ENCODE measurements around the gene TUBGCP6. TPM values are rescaled to one million over a fixed set of nuclear protein-coding genes. Genes with fewer than 3 reads are reported as not detected.
"Not testable (repeated sequence)": the region's sequence is repeated elsewhere in the genome, so short reads cannot be mapped to it uniquely, and the experiment has no call there.

TUBGCP6 gene
- total RNA-seq, 2 donors from 2014 or later = 26.3 to 31.6 TPM

DNA sequence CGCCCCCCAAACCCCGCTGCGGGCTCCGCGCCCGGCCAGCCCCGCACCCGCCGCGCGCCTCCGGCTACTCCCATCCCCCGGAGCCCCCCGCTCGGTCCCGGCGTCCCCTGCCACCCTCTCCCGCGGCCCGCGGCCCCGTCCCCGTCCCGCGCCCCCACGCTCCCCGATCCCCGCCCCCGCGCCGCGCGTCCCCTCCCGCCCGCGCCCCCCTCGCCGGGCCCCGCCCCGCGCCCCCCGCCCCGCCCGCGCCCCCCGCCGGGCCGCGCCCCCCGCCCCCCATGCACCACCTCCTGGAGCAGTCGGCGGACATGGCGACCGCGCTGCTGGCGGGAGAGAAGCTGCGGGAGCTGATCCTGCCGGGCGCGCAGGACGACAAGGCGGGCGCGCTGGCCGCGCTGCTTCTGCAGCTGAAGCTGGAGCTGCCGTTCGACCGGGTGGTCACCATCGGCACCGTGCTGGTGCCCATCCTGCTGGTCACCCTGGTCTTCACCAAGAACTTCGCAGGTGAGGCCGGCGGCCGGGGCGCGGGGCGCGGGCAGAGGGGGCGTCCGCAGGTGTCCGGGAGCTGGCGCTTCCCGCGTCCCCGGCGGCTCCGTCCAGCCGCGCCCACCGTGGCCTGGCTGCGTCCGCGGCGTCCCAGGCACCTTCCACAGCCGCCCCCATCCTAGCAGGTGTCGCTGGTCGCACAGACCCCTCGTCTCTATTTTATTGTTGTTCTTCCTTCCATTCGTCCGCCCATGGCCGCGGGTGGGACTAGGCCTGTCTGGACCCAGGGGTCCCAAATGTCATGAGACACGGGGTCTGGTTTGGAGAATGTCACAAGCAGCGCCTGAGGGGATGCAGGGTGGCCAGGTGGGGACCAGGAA is 74.1 kb downstream of the TUBGCP6 start, which contains the start of gene PANX2:
Gene PANX2 (plus strand): TSS at position 279 of the 866 bp plus-strand sequence. CDS start 0 bp downstream, at position 279.
- intact Hi-C loops (cut with DNase I, micrococcal nuclease) = no loop called here
- DNase-seq (no peak), ATAC-seq (no peak)

DNA sequence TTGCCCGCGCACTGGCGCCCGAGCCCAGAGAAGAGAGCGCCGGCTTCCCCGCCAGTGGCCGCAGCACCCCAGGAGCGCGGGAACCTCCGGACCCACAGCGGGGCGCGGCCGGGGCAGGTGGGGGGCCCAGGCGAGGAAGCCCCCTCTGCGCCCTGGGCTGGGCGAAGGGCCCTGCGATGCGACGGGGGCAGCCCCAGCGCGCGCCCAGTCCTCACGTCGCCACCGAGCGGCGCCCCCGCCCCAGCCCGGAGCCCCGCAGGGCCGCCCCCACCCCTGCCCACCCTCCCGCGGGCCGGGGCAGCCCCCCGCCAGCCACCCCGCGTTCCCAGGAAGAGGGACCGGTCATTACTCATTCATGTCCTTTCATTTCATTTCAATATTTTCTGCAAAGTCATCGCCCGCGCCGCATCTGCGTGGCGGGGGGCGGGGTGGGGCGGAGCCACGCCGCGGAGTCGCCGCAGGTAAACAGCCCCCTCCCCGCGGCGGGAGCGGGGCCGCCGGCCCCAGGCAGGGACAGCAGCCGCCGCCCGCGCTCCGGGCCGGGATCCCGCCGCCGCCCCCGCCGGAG is 75.0 kb downstream of the TUBGCP6 start:
- DNase-seq (no peak), ATAC-seq (no peak)
- intact Hi-C loops (cut with DNase I, micrococcal nuclease) = no loop called here

DNA sequence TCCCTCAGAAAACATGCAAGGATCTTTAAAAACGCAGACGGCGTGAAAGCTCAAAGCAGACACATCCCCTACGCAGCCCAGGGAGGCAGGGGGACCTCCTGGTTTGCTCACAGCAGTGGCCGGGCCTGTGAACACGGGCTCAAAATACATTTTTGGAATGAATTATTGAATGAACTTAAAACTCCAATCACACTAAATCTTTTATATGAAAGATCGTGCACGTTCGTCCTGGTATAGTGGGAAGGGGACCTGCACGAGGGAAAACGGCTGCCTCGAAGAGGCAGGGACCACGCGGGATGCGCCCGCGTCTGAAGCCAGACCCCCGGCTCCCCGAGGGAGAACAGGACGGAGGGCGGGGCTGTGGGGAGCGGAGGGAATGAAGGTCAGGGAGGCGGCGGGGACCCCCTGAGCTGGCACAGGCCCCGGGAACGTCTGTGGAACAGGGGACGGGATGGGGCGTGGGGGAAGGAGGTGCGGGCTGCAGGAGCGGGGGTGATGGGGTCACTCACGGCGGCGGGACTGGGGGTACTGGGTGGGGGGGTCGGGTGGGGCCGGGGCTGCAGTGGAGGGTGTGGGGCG is 75.6 kb downstream of the TUBGCP6 start:
- intact Hi-C loops (cut with DNase I, micrococcal nuclease) = no loop called here
- no peak for ATAC-seq
- DNase-seq = no peak

DNA sequence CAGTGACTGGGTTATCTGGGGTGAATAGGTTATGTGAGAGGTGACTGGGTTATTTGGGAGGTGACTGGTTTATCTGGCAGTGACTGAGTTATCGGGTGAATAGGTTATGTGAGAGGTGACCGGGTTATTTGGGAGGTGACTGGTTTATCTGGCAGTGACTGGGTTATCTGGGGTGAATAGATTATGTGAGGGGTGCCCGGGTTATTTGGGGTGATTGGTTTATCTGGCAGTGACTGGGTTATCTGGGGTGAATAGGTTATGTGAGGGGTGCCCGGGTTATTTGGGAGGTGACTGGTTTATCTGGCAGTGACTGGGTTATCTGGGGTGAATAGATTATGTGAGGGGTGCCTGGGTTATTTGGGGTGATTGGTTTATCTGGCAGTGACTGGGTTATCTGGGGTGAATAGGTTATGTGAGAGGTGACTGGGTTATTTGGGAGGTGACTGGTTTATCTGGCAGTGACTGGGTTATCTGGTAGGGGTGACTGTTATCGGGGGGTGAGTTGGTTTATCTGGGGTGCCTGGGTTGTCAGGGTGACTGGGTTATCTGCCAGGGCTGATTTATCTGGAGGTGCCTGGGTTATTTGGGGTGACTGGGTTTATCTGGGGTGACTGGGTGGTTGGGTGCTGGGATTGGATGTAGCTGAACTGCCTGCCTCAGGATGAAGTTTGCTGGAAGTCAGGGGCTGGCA is 76.2 kb downstream of the TUBGCP6 start:
- intact Hi-C loops (cut with DNase I, micrococcal nuclease); DNase-seq; ATAC-seq: not testable (repeated sequence)

DNA sequence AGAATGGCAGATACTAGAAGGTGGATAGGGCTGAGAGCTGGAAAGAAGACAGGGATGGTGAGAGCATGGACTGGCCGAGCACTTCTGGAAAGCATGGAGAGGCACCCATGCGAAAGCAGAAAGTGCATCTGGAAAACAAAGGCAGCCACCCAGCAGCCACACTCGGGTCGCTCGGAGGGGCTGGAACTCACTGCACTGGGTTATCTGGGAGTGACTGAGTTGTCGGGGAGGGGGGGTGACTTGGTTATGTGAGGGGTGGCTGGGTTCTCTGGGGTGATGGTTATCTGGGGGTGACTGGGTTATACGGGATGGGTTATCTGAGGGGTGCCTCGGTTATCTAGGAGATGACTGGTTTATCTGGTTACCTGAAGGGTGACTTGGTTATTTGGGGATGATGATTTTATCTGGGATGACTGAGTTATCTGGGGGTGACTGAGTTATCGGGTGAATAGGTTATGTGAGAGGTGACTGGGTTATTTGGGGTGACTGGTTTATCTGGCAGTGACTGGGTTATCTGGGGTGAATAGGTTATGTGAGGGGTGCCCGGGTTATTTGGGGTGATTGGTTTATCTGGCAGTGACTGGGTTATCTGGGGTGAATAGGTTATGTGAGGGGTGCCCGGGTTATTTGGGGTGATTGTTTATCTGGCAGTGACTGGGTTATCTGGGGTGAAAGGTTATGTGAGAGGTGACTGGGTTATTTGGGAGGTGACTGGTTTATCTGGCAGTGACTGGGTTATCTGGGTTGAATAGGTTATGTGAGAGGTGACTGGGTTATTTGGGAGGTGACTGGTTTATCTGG is 76.9 kb downstream of the TUBGCP6 start:
- no peak for DNase-seq

More for the DNA sequence above, 76.9 kb downstream of the TUBGCP6 start:
- intact Hi-C loops (cut with DNase I, micrococcal nuclease) = no loop called here
- no peak for ATAC-seq

Other genes with a start within 250 kb of the TUBGCP6 start
- under 1 TPM; 0.17 to 0.31 TPM for gene IL17REL, start 232.3 kb downstream of the TUBGCP6 start, total RNA-seq
- not detected for gene TTLL8, start 186.7 kb downstream of the TUBGCP6 start, total RNA-seq
- under 1 TPM in 1 of 2 donors, not detected in 1; 0.14 TPM for gene MLC1, start 159.6 kb downstream of the TUBGCP6 start, total RNA-seq
- under 1 TPM in 1 of 2 donors, not detected in 1; 0.70 TPM for gene MOV10L1, start 155.0 kb downstream of the TUBGCP6 start, total RNA-seq
- under 1 TPM; 0.09 to 0.14 TPM for gene PANX2, start 74.3 kb downstream of the TUBGCP6 start, total RNA-seq
- gene TRABD, start 59.1 kb downstream of the TUBGCP6 start, total RNA-seq = 10 to 100 TPM; 46.4 to 63.5 TPM
- gene SELENOO, start 44.0 kb downstream of the TUBGCP6 start, total RNA-seq = 10 to 100 TPM; 21.9 to 29.6 TPM
- 10 to 100 TPM; 48.3 to 49.2 TPM for gene HDAC10, start 6.2 kb upstream of the TUBGCP6 start, total RNA-seq
- gene MAPK12, start 16.7 kb upstream of the TUBGCP6 start, total RNA-seq = 1 to 10 TPM; 3.0 to 3.1 TPM
- gene MAPK11, start 25.4 kb upstream of the TUBGCP6 start, total RNA-seq = 1 to 10 TPM; 1.2 to 1.9 TPM
- gene PLXNB2, start 62.6 kb upstream of the TUBGCP6 start, total RNA-seq = 100 to 1,000 TPM; 290 TPM
- 1 to 10 TPM; 3.7 to 4.7 TPM for gene DENND6B, start 82.0 kb upstream of the TUBGCP6 start, total RNA-seq
- 10 to 100 TPM; 44.6 to 61.0 TPM for gene PPP6R2, start 98.3 kb upstream of the TUBGCP6 start, total RNA-seq
- 10 to 100 TPM; 69.2 to 80.1 TPM for gene SBF1, start 230.0 kb upstream of the TUBGCP6 start, total RNA-seq
- gene ADM2, start 236.5 kb upstream of the TUBGCP6 start, total RNA-seq = 1 to 10 TPM; 5.4 to 8.9 TPM
- gene MIOX, start 241.8 kb upstream of the TUBGCP6 start, total RNA-seq = not detected